Keratinocyte (primary cell): ENCODE measurements around the gene FMN1.

ENCODE experiments used
- EZH2 ChIP-seq: IDR thresholded peaks from one replicate; pipeline ENCODE4 v1.6.1; 2012; ENCODE audit warnings: inconsistent platforms, mild to moderate bottlenecking, low read length, moderate library complexity
- TF ChIP-seq, protein P1 (sequence below), 3 experiments: IDR thresholded peaks in 1 of 3; conservative IDR thresholded peaks in 1 of 3; optimal IDR thresholded peaks in 1 of 3; 2 replicates in 2 of 3; 3 replicates in 1 of 3; pipeline versions ENCODE3 to v1.5.1; 2011; ENCODE audit warnings: low read length in 3 of 3, mild to moderate bottlenecking in 3 of 3, moderate library complexity in 2 of 3, control low read depth in 1 of 3, inconsistent platforms in 1 of 3; ENCODE audit not compliant: insufficient read depth in 2 of 3; ENCODE audit errors: extremely low read depth in 1 of 3

DNA sequence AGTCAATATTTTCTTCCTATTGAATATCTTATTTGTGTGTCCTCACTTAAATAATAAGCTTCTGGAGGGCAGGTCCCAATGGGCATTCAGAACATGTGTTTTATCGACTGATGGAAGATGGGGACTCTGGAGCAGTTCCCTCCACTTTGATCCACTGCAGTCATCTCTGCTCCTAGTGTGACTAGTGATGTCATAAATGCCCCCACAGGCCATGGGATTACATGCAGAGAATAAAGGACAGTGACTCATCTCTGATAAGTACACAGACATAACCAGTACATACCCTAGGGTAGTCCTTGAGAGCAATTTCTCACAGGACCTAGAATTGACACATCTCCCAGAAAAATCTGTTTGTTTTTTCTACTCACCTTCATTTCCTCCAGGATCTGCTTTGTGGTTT, 49.4 kb upstream of the FMN1 start:
- TF ChIP-seq, protein P1, sequence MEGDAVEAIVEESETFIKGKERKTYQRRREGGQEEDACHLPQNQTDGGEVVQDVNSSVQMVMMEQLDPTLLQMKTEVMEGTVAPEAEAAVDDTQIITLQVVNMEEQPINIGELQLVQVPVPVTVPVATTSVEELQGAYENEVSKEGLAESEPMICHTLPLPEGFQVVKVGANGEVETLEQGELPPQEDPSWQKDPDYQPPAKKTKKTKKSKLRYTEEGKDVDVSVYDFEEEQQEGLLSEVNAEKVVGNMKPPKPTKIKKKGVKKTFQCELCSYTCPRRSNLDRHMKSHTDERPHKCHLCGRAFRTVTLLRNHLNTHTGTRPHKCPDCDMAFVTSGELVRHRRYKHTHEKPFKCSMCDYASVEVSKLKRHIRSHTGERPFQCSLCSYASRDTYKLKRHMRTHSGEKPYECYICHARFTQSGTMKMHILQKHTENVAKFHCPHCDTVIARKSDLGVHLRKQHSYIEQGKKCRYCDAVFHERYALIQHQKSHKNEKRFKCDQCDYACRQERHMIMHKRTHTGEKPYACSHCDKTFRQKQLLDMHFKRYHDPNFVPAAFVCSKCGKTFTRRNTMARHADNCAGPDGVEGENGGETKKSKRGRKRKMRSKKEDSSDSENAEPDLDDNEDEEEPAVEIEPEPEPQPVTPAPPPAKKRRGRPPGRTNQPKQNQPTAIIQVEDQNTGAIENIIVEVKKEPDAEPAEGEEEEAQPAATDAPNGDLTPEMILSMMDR (optimal IDR thresholded peaks at IDR 0.05 in 1 of 3, IDR thresholded peaks at IDR 0.05 in 1 of 3, conservative IDR thresholded peaks at IDR 0.05 in 1 of 3; ENCODE audit: extremely low read depth in 1 of 3, insufficient read depth in 2 of 3, low read length in 3 of 3) = no peak
- no peak for TF ChIP-seq EZH2
